ENCODE results near the gene TCEAL8. TPM values are rescaled to one million over a fixed set of nuclear protein-coding genes. Genes with fewer than 3 reads are reported as not detected.

Gene TCEAL8
- 10 to 100 TPM; 38.2 to 60.1 (median 52.7) TPM for total RNA-seq
- 10 to 100 TPM; 47.3 to 47.9 TPM for polyA plus RNA-seq
- long read RNA-seq, donor 1, transcript TCEAL8-201 (2 exons, 1,131 nt) = minor isoform, 5 of 48 reads
- long read RNA-seq, donor 1, transcript TCEAL8-202 (3 exons, 1,222 nt) = major isoform, 34 of 48 reads
- long read RNA-seq, donor 1, partial matches to known transcripts = 4 of 48 reads
- long read RNA-seq, donor 1, other reads (novel, unspliced or antisense) = 5 of 48 reads
- long read RNA-seq, donor 2, transcript TCEAL8-202 (3 exons, 1,222 nt) = major isoform, 48 of 82 reads
- long read RNA-seq, donor 2, transcript TCEAL8-201 (2 exons, 1,131 nt) = minor isoform, 29 of 82 reads
- long read RNA-seq, donor 2, partial matches to known transcripts = 0 of 82 reads
- long read RNA-seq, donor 2, other reads (novel, unspliced or antisense) = 5 of 82 reads
- long read RNA-seq, donor 3, transcript TCEAL8-201 (2 exons, 1,131 nt) = minor isoform, 7 of 22 reads
- long read RNA-seq, donor 3, transcript TCEAL8-202 (3 exons, 1,222 nt) = major isoform, 10 of 22 reads
- long read RNA-seq, donor 3, partial matches to known transcripts = 1 of 22 reads
- long read RNA-seq, donor 3, other reads (novel, unspliced or antisense) = 4 of 22 reads

DNA sequence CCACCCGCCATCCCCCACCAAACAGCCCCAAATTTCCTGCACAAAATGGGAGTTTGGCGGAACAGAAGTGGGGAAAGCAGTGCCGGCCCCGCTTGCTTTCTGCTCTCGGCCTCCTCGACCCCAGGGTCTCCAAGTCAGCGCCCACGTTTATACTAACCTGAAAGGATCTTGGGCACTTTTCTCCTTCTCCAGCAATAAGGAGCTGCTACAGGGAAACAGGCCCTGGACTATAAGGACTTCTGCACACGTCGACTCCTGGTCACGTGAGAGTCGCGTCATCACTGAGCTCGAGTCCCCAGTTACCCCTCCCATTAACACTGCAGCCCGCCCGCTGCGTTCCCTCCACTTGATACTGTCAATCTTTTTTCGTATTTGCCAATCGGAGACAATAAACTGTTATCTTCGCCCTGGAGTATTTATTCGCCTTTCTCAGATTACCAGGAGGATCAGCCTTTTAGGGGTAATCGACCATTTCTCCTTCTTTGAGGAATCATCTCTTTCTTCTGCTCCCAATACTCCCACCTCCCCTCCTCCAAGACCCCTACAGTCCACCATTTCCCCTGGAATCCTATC is at the start of gene TCEAL8:
Gene TCEAL8 (minus strand): TSS at position 235 of the 573 bp plus-strand sequence. CDS start 1,176 bp downstream, outside the sequence.
- H3K4me3 ChIP-seq = peak within 1 kb of the TSS; percentile 31 to 95 (median 68)
- H3K9me3 ChIP-seq = no peaks in the 10 kb centered on the region
- peak within 1 kb of the TSS; percentile 80 to 91 (median 88) for H3K27ac ChIP-seq
- H3K27me3 ChIP-seq = peaks cover 0 to 8% (median 0%) of the 10 kb centered on the region in 9 donors
- DNase-seq (peak; percentile 79 to 90 (median 84)), ATAC-seq (peak; percentile 96 to 99 (median 97))
- peaks cover 0 to 15% (median 5%) of the 10 kb centered on the region in 12 donors for H3K4me1 ChIP-seq
- peaks cover 0 to 13% (median 0%) of the 10 kb centered on the region in 9 donors for H3K36me3 ChIP-seq
- WGBS, 4 donors = 0 to 47% (median 18%) methylated on average over 22 of the region's 22 CpGs
- no peak for TF ChIP-seq CTCF (IDR thresholded peaks at IDR 0.05)
- peak in 1 of 2 donors; percentile 42 for TF ChIP-seq POLR2A (IDR thresholded peaks at IDR 0.05)
- intact Hi-C loops (cut with DNase I) = loop anchor here in 8 of 10 donors (1.0 to 5.0 kb wide), 4 partner anchors 38 to 43 kb away; partner anchors contain the start of gene BEX4 (in 6 of the 8)

- intact Hi-C loops (cut with DNase I) = no loop called here
- ATAC-seq = no peak
- Histone ChIP-seq H3K27ac (no peak overlapping the region), H3K36me3 (no peaks in the 10 kb centered on the region), H3K4me3 (no peak overlapping the region), H3K9me3 (no peaks in the 10 kb centered on the region), H3K27me3 (peaks cover 0 to 24% (median 0%) of the 10 kb centered on the region in 9 donors), H3K4me1 (no peaks in the 10 kb centered on the region)
- TF ChIP-seq CTCF (IDR thresholded peaks at IDR 0.05) = no peak
- TF ChIP-seq POLR2A (IDR thresholded peaks at IDR 0.05) = no peak
- no peak for DNase-seq
These were observed 49.8 kb upstream of the TCEAL8 start for GRCh38 chrX:103304705-103305104.

DNA sequence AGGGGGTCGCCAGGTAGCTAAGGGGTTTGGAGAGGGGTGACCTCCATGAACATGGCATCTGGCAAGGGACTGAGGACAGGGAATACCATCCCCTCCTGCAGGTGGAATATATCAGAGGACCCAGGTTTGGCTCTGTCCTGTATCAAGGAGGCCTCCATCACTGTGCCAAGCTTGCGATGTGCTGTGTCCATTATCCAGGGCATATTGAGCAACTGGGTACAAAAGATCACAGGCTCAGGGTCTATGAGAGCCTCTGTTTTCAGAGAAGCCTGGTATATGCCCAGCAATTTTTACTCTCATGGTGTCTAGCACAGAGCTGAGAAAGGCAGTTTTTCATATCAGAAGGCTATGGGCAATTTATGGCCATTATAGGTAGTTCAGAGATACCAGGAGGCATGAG is 38.2 kb upstream of the TCEAL8 start:
- intact Hi-C loops (cut with DNase I) = no loop called here
- WGBS, 4 donors = 82 to 98% (median 88%) methylated on average over 2 of the region's 2 CpGs

More for the DNA sequence above, 38.2 kb upstream of the TCEAL8 start:
- Histone ChIP-seq H3K4me1 (no peaks in the 10 kb centered on the region), H3K36me3 (no peaks in the 10 kb centered on the region), H3K27me3 (peaks cover 0 to 7% (median 0%) of the 10 kb centered on the region in 9 donors), H3K4me3 (no peak overlapping the region), H3K27ac (no peak overlapping the region), H3K9me3 (peaks cover 0 to 7% (median 0%) of the 10 kb centered on the region in 12 donors)
- DNase-seq = no peak
- TF ChIP-seq POLR2A (IDR thresholded peaks at IDR 0.05) (no peak), CTCF (IDR thresholded peaks at IDR 0.05) (no peak)
- no peak for ATAC-seq
